NCI-H1417 (cell line): ENCODE measurements around the gene FGF12.

ENCODE experiments used
- DNase-seq, 3 experiments: peaks; one replicate each; lab custom pipeline; 2025; lab: John Stamatoyannopoulos, UW

Gene FGF12

GRCh38 chr3:192332386-192333291 lies 394.7 kb downstream of the FGF12 start:
- DNase-seq, result no peak

GRCh38 chr3:192331749-192332385 lies 395.5 kb downstream of the FGF12 start:
- no peak for DNase-seq

DNA sequence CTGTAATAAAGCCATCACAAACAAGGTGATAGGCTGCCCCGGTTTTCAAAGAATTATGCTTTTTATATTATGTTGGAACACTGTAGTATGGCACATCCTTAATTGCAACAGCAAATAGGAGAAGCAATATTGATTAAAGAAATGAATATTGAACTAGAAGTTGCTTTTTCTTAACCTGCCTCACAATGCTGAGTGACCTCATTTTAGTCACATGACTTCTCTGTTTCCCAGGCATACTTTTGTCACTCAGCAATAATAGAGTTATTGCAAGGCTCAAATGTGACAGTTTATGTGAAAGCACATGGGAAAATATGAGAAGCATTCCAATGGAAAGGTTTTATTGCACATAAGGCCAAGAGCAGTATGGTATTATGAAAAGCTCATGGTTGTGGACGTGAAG lies 400.7 kb downstream of the FGF12 start:
- DNase-seq, result no peak

GRCh38 chr3:192317564-192317963 lies 409.8 kb downstream of the FGF12 start:
- no peak for DNase-seq

GRCh38 chr3:192313605-192314004 lies 413.7 kb downstream of the FGF12 start:
- DNase-seq, result no peak

DNA sequence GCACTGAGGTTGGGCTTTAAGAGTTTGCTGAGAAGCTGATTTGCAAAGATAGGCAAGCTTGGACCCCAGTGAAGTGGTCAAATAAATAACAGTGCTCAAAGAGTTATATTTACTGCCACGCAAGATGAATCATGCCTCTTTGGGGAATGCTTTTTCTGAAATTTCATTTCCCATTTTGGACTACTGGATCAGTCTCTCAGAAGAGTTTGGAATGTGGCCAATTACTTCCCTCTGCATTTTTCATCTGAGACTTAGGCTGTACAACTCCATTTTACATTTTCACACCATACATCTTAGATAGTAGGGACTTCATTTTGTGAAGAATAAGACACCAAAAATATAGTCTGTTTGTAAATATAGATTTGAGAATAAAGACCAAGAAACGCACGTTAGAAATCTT lies 419.7 kb downstream of the FGF12 start:
- peak in 1 of 3 experiments; percentile 10 for DNase-seq

DNA sequence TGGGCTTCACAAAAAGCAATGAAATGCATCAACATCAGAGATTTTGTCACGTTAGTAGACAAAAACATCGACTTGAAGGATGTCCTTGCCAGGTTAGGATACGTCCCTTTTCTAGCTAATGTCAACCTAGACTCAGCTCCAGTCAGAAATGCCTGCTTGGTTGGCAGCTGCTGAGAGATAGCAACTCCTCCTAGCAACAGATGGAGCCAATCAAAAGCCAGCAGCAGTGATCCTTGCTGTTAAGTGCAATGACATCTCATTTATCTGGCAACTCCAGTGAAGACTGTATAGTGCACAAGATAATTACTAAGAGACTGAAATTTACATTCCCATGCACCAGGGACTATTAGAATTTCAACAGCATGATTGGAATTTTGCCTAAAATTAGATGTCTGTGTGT lies 424.1 kb downstream of the FGF12 start:
- peak in 1 of 3 experiments; percentile 28 for DNase-seq

GRCh38 chr3:192302721-192303120 lies 424.6 kb downstream of the FGF12 start:
- no peak for DNase-seq

- no peak for DNase-seq
Measured at GRCh38 chr3:192299921-192300320, 427.4 kb downstream of the FGF12 start.

DNA sequence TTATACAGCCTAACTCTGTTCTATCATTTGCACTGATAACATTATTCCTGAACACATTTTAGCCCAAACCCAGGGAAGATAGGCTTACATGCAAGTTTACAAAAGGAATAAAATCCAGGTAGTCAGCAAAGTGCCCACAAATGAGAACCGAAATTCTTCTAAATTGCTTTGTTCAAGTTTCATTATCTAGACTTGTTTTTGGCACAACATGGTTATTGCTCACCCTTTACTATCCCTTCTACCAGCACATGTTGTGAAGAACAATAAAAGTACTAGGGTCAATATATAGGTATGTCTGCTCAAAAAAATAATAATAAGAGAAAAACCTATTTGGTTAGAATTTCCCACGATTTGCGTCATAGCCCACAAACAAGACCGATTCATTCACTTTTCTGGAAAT lies 430.5 kb downstream of the FGF12 start:
- no peak for DNase-seq

- DNase-seq, result no peak
Measured at GRCh38 chr3:192284443-192285072, 442.8 kb downstream of the FGF12 start.

GRCh38 chr3:192281207-192281880 lies 446.0 kb downstream of the FGF12 start:
- no peak for DNase-seq

DNA sequence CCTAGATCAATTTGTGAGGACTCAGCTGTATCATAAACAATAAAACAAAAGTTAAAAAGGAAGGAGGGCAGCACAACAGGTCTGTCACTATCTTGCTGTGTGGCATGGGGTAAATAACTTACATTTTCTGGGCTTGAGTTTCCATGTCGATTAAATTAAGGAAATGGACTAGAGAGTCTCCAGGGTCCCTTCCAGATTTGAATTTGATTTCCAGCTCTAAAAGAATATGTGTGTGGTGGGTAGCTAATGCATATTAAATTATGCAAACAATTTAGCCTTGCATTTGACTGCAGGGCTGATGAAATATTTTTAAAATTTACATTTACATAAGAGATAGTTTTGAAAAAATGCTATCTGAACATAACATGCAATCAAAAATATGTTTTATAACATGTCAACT lies 447.7 kb downstream of the FGF12 start:
- DNase-seq, result no peak

- DNase-seq, result no peak
Measured at GRCh38 chr3:192277477-192277876, 449.9 kb downstream of the FGF12 start.

- no peak for DNase-seq
Measured at GRCh38 chr3:192275741-192276355, 451.5 kb downstream of the FGF12 start.

GRCh38 chr3:192273697-192274010 lies 453.7 kb downstream of the FGF12 start:
- peak in 2 of 3 experiments; percentile 50 to 82 for DNase-seq

- no peak for DNase-seq
Measured at GRCh38 chr3:192273001-192273696, 454.2 kb downstream of the FGF12 start.

DNA sequence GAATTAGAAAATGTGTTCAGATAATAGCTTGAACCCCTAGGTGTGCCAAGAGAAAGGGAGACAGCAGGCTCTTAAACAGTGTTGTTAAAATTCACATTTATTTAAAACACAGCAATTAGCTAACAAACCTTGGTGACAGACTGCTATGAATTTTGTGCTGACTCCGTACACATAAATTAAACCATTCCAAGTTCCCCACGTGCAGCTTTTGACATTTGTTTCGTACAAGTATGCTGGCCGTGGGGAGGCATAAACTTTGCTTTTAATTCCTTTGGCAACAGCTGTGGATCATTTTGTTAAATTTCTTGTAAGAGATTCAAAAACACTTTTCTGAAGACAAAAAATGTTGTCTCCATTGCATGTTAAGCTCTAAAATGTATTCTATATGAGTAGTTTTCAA lies 465.3 kb downstream of the FGF12 start:
- no peak for DNase-seq

GRCh38 chr3:192261135-192261534 lies 466.2 kb downstream of the FGF12 start:
- no peak for DNase-seq

DNA sequence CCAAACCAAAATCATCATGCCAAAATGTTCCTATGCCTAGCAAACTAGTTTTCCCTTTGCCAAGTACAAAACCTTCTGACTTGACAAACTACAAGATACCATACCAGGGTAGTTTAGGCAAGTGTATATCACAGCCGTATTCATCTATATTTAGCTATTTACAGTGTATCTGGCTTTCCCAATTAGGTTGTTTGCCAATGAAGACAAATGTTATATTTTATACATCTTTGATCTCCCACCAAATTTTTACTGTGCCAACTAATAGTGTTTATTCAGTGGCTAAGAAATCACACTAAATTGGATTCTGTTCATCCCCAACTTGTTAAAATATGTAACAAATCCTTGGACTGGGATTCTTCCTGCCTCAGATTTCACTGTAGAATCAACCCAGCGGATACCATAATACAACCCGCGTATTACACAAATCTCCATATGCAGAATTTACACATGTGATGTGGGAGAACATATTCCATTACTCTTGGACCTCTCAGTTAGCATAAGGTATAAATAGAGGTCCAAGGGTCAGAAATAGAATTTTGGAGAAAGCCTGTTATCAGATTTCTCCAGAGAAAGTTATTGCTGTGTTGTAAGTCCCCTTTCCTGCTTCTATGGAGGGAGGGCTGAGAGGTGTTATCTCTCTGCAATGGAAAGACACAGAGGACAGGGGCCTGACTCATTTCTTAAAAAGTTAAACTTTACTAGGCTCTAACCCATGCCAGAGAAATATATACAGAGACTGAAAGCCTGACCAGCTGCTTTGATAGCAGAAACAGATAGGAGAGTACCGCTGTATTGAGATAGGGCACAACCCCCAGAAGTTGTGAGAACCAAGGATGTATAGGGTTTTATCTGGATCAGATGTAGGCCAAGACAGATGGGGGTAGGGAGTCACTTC lies 467.0 kb downstream of the FGF12 start:
- no peak for DNase-seq
